Measurements from ENCODE around the gene GRIP1.

- TF ChIP-seq, protein P1, sequence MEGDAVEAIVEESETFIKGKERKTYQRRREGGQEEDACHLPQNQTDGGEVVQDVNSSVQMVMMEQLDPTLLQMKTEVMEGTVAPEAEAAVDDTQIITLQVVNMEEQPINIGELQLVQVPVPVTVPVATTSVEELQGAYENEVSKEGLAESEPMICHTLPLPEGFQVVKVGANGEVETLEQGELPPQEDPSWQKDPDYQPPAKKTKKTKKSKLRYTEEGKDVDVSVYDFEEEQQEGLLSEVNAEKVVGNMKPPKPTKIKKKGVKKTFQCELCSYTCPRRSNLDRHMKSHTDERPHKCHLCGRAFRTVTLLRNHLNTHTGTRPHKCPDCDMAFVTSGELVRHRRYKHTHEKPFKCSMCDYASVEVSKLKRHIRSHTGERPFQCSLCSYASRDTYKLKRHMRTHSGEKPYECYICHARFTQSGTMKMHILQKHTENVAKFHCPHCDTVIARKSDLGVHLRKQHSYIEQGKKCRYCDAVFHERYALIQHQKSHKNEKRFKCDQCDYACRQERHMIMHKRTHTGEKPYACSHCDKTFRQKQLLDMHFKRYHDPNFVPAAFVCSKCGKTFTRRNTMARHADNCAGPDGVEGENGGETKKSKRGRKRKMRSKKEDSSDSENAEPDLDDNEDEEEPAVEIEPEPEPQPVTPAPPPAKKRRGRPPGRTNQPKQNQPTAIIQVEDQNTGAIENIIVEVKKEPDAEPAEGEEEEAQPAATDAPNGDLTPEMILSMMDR (conservative IDR thresholded peaks at IDR 0.05 in 1 of 2, IDR thresholded peaks at IDR 0.05 in 1 of 2; ENCODE audit: low read depth in 1 of 2, low read length in 2 of 2): no peak
- TF ChIP-seq EZH2 (IDR thresholded peaks at IDR 0.05; ENCODE audit: low read length, missing control alignments): no peak
These were observed 129.9 kb downstream of the GRIP1 start for GRCh38 chr12:66549050-66549389.
